ENCODE data around the gene SLC35F3.

The SLC35F3 gene

DNA sequence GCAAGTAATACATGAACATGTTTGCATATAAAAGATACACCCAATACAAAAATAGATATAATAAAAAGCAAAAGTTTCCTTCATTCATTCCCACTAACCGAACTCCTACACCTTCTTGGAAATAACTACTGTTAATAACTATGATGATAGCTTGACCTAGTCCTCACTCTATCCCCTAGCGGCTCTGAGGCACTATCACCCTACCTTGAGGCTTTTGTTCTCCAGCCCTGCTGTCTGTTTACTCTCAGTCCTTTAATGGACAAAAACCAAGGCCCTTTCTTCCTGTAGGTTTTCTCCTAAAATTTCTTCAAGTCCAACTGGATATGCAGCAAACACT lies 186.6 kb downstream of the SLC35F3 start:
- DNase-seq = no peak
- TF ChIP-seq, protein P1, sequence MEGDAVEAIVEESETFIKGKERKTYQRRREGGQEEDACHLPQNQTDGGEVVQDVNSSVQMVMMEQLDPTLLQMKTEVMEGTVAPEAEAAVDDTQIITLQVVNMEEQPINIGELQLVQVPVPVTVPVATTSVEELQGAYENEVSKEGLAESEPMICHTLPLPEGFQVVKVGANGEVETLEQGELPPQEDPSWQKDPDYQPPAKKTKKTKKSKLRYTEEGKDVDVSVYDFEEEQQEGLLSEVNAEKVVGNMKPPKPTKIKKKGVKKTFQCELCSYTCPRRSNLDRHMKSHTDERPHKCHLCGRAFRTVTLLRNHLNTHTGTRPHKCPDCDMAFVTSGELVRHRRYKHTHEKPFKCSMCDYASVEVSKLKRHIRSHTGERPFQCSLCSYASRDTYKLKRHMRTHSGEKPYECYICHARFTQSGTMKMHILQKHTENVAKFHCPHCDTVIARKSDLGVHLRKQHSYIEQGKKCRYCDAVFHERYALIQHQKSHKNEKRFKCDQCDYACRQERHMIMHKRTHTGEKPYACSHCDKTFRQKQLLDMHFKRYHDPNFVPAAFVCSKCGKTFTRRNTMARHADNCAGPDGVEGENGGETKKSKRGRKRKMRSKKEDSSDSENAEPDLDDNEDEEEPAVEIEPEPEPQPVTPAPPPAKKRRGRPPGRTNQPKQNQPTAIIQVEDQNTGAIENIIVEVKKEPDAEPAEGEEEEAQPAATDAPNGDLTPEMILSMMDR (IDR thresholded peaks at IDR 0.05) = no peak
- Histone ChIP-seq H3K27me3 (no peaks in the 10 kb centered on the region), H3K4me3 (no peak overlapping the region), H3K36me3 (no peaks in the 10 kb centered on the region), H3K9me3 (peaks cover 0 to 7% (median 0%) of the 10 kb centered on the region in 3 donors), H3K27ac (no peak overlapping the region), H3K4me1 (peaks cover 0 to 13% (median 2%) of the 10 kb centered on the region in 4 donors)
- intact Hi-C loops (cut with DNase I; ENCODE audit: low total_unique reads) = no loop called here

DNA sequence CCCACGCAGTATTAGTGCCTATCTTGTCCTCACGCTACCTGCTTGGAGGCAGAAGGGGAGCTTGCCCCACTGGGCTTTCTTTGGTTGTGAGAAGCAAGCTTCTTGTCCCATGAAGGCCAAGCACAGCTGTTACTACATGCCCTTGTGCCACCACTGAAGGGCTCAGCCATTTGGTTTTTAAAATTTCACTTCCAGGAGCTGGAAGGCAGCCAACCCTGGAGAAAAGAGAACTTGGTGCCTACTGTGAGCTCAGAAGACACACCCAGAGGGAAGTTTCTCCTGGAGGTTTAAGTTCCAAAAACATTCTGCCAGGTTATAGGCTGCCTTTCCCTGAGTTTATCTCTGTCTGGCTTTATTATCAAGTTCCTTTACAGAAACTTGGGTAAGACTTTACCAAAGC lies 187.4 kb downstream of the SLC35F3 start:
- TF ChIP-seq, protein P1 (IDR thresholded peaks at IDR 0.05) = no peak
- H3K9me3 ChIP-seq = peaks cover 0 to 7% (median 0%) of the 10 kb centered on the region in 3 donors
- peaks cover 0 to 13% (median 2%) of the 10 kb centered on the region in 4 donors for H3K4me1 ChIP-seq
- intact Hi-C loops (cut with DNase I; ENCODE audit: low total_unique reads) = no loop called here
- no peaks in the 10 kb centered on the region for H3K27me3 ChIP-seq
- peak in 1 of 2 donors; percentile 26 for DNase-seq
- H3K36me3 ChIP-seq = no peaks in the 10 kb centered on the region
- no peak overlapping the region for H3K4me3 ChIP-seq
- H3K27ac ChIP-seq = no peak overlapping the region

DNA sequence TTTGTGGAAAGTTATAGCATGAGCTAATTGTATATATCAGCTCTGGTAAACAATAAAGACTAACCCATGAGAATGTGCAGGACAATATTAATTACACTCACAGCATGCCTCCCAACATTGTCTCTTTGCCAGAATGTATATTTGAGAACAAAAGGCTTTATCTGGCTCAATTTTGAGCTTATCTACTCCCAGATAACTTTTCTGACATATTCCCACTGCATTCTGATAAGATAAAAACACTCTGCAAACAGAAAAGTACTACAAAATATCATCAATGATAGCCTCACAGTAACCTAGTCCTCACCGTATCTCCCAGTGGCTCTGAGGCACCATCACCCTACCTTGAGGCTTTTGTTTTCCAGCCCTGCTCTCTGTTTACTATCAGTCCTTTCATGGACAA lies 188.6 kb downstream of the SLC35F3 start:
- TF ChIP-seq, protein P1 (IDR thresholded peaks at IDR 0.05) = no peak
- H3K4me3 ChIP-seq = no peak overlapping the region
- H3K27me3 ChIP-seq = no peaks in the 10 kb centered on the region
- no peak overlapping the region for H3K27ac ChIP-seq
- no peaks in the 10 kb centered on the region for H3K36me3 ChIP-seq
- intact Hi-C loops (cut with DNase I; ENCODE audit: low total_unique reads) = no loop called here
- DNase-seq = no peak
- H3K9me3 ChIP-seq = peaks cover 0 to 7% (median 0%) of the 10 kb centered on the region in 3 donors
- peaks cover 0 to 13% (median 2%) of the 10 kb centered on the region in 4 donors for H3K4me1 ChIP-seq

DNA sequence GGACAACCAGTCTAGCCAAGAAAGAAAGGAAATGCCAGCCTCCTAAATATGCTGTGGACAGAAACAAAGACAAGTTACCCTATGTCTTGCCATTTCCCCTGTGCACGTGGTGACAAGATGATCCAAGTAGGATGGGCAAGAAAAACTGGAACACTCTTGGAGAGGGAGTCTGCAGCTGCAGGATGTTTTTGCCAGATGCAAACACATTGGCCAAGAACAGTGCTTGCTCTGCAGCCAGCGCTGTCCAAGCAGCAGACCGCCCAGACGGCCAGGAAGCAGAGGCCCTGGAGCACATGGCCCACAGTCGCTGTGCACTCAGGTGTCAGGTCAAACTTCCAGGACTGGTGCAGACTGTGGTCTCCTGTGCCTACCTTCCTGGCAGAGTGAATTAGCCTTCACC lies 189.3 kb downstream of the SLC35F3 start:
- intact Hi-C loops (cut with DNase I; ENCODE audit: low total_unique reads) = no loop called here
- peaks cover 0 to 13% (median 2%) of the 10 kb centered on the region in 4 donors for H3K4me1 ChIP-seq
- TF ChIP-seq, protein P1 (IDR thresholded peaks at IDR 0.05) = no peak
- no peak overlapping the region for H3K4me3 ChIP-seq
- H3K27me3 ChIP-seq = no peaks in the 10 kb centered on the region
- H3K9me3 ChIP-seq = peaks cover 0 to 7% (median 0%) of the 10 kb centered on the region in 3 donors
- peak in 1 of 2 donors; percentile 23 for DNase-seq
- H3K27ac ChIP-seq = no peak overlapping the region
- no peaks in the 10 kb centered on the region for H3K36me3 ChIP-seq

DNA sequence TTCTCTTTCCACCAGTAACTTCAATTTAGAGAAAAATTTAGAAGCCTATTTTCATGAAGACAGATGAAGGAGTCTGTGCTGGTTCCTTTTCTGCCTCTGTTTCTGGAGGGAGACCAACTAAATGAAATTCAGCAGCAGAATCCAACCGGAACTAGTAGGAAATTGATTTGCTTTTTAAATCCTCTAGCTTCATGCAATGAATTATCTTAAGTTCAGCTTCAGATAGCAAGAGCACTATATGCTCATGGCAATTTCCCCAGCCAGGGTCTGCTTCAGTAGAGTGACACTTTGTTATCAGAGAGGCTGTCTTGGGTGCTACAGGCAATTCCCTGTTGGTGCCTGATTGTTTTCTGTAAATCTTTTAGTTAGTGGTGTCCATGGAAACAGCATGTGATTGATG lies 189.7 kb downstream of the SLC35F3 start:
- Histone ChIP-seq H3K36me3 (no peaks in the 10 kb centered on the region), H3K4me1 (peaks cover 0 to 13% (median 2%) of the 10 kb centered on the region in 4 donors), H3K4me3 (no peak overlapping the region), H3K27me3 (no peaks in the 10 kb centered on the region), H3K27ac (no peak overlapping the region), H3K9me3 (peaks cover 0 to 7% (median 0%) of the 10 kb centered on the region in 3 donors)
- no peak for DNase-seq
- intact Hi-C loops (cut with DNase I; ENCODE audit: low total_unique reads) = no loop called here
- TF ChIP-seq, protein P1 (IDR thresholded peaks at IDR 0.05) = no peak
